Middle frontal gyrus (tissue), 1 donor: ENCODE data around the gene TMEM256.

Experiments used
- DNase-seq: peaks from one replicate; pipeline ENCODE4 v3.0.0-alpha.2; 2015; ENCODE audit warnings: low spot score; ENCODE audit errors: extremely low spot score

TMEM256 gene

DNA sequence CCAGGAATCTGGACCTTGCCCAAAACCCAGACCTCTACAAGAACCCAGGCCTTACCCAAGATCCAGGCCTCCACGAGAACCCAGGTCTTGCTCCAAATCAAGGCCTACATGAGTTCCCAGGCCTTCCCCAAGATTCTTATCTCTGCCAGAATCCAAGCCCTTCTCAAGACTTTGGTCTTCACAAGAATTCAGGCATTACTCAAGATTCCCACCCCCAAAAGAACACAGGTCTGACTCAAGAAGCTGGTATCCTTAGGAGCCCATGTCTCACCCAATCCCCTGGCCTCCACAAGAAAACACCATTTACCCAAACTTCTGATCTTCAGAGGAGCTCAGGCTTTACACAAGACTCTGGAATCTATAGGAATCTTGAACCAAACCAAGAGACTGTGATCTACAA lies 27.3 kb upstream of the TMEM256 start:
- DNase-seq = no peak

DNA sequence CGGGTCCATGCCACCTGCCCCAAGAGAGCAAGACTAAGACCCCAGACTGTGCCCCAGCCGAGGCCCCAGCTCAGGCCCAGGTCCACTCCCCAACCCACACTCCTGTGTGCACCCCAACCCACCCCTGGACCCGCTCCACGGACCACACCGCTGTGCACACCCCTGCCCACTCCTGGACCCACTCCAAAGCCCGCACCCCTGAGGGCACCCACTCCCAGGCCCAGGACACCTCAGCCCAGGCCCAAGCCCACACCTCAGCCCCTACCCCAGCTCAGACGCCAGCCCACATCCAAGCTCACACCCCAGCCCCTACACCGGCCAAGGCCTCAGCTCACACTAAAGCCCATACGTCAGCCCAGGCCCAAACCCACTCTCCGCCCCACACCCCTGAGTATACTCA lies 25.8 kb upstream of the TMEM256 start:
- DNase-seq = no peak

DNA sequence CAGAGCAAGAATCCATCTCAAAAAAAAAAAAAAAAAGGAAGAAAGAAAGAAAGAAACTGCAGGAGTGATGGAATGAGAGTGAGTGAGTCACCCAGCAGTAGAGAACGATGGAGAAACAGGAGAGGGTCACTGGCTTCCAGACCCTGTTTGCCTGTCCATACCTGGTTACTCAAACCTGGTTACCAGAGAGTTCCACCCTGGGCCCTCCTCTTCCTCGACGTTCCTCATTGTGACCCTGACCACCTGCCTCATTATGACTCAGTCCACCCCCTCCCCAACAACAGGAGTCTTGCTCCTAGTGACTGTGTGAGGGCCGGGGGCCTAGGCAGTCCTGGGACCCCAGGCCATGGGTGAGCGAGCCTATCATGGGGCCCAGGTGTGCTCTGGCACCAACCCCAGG lies 24.7 kb upstream of the TMEM256 start, which contains the start of gene SPEM3:
Gene SPEM3, plus strand, starts transcription at position 301 of the 400 bp plus-strand sequence. Its CDS starts 46 bp downstream, at position 347.
- DNase-seq = no peak

DNA sequence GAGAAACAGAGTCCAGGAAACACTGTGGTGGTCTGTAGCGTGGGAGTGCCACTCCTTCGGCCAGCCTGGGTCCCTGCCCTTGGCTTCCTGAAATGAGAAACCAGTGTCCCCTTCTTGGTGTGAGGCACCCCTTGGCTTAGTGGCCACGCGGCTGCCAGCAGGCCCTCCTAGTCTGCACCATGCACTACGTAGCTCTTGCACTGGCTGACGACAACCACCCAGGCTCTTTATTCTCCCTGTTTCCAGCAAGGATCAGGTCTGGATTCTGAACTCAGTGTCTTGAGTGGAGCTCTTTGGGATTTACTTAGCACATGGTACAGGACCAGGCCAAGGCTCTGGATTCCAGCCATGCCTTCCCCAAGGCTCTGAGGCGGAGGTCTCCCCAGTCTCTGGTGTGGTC lies 23.7 kb upstream of the TMEM256 start:
- DNase-seq = no peak

DNA sequence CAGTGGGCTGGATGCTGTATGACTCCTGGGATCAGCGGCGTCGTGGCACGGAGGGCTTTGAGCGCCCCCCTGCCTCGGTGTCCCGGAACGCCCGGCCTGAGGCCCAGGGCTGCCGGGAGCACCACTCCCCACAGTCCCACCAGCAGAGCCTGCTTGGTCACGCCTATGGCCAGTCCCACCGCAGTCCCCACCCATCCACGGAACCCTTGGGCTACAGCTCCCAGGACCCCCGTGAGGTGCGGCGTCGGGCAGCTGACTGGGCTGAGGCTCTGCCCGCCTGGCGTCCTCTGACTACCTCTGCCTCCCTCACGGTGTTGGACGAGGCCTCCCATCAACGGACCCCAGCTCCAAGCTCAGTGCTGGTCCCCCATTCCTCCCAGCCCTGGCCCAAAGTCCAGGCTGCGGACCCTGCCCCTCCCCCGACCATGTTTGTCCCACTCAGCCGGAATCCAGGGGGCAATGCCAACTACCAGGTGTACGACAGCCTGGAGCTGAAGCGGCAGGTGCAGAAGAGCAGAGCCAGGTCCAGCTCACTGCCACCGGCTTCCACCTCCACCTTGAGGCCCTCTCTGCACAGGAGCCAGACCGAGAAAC lies 23.1 kb upstream of the TMEM256 start:
- DNase-seq = no peak

DNA sequence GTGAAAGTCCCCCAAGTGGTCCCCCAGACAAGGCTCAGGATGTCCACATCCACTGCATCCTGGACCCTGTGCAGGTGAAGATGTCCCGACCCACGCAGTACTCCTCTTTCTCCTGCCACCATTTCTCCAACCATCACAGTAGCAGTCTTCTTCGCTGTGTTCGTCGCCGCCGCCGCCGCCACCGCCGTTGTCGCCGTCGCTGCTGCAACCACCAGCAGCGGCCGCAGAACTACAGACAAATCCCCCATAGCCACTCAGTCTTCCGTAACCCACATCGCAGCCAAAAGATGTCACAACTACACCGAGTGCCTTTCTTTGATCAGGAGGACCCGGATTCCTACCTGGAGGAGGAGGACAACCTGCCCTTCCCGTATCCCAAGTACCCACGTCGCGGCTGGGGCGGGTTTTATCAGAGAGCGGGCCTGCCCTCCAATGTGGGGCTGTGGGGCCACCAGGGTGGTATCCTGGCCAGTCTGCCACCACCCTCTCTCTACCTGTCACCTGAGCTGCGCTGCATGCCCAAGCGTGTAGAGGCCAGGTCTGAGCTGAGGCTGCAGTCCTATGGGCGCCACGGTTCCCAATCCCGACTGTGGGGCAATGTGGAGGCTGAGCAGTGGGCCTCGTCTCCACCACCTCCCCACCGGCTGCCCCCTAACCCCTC lies 22.4 kb upstream of the TMEM256 start:
- DNase-seq = no peak

DNA sequence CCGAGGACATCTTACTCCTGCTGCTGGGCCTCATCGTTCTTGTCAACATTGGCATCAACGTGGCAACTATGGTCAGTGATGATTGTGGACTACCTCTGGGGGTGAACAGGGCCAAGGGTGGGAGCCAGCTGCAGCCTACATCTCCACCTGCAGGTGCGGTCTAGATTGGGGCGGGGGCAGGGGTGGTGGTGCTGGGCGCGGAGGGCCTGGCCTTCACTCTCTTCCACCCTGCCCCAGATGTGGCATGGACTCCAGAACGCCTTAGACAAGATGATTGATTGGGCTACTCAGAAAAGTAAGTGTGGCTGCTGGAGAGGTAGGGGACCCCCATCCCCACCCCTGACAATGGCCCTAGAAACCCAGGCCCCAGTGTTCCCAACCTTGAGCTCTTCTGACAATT lies 21.9 kb upstream of the TMEM256 start:
- no peak for DNase-seq

DNA sequence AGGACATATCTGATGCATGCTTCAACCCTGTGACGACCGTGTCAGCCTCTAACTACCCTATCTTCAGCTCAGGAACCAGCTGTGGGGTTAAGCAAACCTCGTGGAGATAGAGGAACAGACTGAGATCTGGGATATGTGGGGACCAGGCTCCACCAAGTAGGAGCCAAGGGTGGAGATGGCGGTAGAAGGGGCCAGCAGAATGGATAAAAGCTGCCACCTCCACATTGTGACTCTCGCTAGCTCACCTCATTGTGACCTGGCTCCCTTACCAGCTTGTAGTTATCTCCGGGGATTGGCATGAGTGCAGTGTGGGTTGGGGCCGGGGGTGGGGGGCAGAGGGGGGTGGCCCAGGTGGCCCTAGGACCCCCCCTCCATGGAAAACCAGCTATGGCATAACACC lies 21.4 kb upstream of the TMEM256 start, which contains the start of gene SPEM2:
Gene SPEM2, plus strand, starts transcription at position 301 of the 400 bp plus-strand sequence. Its CDS starts 73 bp downstream, at position 374.
- no peak for DNase-seq

DNA sequence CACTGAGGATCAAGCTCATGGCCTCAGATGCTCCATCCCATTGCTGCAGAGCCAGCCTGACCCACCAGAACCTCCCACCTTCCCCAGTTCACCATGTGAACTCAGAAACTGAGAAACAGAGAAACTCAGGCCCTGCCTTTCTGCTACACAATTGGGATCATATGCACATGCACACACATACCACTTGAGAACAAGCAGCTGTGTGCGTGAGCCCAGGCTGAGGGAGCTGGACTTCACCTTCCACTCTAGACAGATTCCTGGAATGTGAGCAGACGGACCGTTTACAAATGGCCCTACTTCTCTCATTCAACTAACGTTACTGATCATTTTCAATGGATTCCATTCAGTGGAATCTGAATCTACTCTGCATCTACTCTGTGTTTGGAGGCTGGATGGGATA lies 19.8 kb upstream of the TMEM256 start:
- DNase-seq = no peak

DNA sequence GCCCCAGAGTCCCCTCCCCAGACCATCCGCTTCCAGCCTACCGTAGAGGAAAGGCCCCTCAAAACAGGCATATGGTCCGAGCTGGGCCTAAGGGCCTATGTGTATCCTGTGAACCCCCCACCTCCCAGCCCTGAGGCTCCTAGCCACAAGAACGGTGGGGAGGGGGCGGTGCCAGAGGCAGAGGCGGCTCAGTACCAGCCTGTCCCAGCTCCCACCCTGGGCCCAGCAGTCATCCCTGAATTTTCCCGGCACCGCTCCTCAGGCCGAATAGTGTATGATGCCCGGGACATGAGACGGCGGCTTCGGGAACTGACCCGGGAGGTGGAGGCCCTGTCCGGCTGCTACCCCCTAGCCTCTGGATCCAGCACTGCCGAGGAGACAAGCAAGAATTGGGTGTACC lies 17.3 kb upstream of the TMEM256 start:
- no peak for DNase-seq

DNA sequence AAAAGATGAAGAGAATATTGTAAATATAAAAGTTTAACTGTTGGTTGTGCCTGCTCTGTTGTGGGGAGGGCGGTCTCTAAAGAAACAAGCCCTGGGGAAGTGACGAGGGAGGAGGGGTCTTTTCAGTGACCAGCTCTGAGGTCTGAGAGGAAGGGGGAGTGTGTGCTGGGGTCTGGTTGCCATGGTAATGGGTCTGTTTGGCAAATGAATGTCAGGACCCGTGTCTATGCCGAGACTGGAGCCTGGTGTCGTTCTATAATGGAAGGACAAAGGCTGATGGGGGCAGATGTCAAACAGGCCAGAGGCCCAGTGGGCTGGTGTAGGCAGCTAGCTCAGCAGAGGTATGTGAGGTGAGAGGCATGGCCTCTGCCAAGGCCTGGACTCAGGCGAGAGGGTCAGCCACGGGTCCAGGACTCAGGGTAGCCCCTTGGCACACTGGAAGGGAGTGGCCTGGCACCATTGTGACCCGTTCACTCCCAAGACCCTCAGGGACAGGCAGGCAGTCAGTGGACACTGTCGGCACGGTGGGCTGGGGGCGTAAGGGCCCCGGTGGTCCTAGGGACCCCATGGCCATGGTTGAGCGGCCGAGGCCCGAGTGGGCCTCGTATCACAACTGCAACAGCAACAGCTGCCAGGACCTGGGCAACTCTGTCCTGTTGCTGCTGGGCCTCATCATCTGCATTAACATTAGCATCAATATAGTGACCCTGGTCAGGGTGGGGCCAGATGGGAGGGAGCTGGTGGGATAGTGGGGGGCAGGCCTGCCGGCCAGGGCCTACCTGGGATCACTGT lies 16.1 kb upstream of the TMEM256 start, which contains the start of gene SPEM1:
Gene SPEM1, plus strand, starts transcription at position 506 of the 792 bp plus-strand sequence. Its CDS starts 61 bp downstream, at position 567.
- DNase-seq = no peak

DNA sequence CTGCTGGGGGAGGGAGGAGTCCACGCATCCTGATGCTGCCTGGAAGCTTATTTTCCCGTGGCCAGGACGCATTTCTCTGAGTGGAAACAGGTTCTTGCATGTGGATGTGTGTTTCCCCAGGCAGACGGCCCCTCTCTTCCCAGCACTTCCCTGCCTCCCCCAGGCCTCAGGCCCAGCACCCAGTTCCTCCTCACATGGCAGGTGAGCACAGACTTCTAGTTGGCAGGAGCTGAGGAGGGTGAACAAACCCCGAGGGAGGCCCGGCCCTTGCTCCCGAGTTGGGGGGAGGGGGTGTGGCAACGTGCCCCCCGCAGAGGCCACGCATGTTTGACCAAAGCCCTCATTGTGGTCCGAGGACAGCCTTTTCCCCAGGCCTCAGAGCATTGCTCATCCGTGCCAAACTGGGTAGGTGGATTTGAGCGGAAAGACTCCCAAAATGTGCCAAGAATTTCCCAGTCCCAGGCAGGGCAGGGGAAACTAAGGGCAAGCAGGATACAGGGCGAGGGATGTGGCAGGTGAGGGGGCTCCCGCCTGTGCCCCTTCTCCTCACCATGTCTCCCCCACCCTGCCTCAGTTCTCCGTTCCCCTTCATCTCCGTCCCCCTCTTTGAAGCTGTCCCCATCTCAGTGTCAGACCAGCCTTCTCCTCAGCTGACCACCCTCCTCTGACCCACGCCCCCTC lies 14.7 kb upstream of the TMEM256 start:
- DNase-seq = no peak

DNA sequence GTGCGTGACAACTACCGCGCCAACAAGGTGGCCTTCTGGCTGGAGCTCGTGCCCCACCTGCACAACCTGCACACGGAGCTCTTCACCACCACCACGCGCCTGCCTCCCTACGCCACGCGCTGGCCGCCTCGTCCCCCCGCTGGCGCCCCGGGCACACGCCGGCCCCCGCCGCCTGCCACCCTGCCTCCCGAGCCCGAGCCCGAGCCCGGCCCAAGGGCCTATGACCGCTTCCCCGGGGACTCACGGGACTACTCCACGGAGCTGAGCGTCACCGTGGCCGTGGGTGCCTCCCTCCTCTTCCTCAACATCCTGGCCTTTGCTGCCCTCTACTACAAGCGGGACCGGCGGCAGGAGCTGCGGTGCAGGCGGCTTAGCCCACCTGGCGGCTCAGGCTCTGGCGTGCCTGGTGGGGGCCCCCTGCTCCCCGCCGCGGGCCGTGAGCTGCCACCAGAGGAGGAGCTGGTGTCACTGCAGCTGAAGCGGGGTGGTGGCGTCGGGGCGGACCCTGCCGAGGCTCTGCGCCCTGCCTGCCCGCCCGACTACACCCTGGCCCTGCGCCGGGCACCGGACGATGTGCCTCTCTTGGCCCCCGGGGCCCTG lies 13.3 kb upstream of the TMEM256 start:
- no peak for DNase-seq

DNA sequence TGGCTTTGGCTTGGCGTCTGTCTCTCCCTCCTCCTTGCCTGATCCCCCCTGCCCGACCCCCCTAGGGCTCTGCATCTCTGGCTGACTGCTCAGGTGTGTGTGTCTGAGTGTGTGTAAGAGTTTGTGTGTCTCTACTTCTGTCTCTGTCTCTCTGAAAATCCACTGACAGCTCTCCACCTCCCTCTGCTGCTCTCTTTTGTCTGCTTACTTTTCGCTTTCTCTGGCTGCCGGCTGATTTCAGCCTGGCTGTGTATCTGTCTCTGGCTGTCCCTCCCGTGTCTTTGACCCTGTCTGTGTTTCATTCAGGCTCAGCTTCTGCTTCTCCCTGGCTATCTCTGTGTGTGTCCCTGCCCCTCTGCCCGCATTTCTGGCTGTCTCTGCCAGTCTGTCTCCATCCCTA lies 12.4 kb upstream of the TMEM256 start:
- DNase-seq = no peak

DNA sequence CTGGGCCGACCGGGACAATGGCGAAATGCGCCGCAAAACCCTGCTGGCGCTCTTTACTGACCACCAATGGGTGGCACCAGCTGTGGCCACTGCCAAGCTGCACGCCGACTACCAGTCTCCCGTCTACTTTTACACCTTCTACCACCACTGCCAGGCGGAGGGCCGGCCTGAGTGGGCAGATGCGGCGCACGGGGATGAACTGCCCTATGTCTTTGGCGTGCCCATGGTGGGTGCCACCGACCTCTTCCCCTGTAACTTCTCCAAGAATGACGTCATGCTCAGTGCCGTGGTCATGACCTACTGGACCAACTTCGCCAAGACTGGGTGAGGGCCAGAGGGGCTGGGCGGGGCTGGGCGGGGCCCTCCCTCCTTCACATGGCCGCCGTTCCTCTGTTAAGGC lies 11.9 kb upstream of the TMEM256 start:
- no peak for DNase-seq

DNA sequence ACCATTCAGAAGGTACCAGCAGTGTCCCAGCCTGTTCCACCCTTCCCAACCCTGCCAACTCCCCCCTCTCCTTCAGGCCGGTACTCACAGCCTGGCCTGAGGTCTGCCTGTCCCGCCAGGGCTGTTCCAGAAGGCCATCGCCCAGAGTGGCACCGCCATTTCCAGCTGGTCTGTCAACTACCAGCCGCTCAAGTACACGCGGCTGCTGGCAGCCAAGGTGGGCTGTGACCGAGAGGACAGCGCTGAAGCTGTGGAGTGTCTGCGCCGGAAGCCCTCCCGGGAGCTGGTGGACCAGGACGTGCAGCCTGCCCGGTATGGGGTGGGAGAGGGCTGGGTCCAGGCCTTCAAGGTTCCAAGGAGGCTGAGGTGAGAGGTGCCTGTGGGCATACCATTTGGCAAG lies 10.9 kb upstream of the TMEM256 start:
- no peak for DNase-seq

DNA sequence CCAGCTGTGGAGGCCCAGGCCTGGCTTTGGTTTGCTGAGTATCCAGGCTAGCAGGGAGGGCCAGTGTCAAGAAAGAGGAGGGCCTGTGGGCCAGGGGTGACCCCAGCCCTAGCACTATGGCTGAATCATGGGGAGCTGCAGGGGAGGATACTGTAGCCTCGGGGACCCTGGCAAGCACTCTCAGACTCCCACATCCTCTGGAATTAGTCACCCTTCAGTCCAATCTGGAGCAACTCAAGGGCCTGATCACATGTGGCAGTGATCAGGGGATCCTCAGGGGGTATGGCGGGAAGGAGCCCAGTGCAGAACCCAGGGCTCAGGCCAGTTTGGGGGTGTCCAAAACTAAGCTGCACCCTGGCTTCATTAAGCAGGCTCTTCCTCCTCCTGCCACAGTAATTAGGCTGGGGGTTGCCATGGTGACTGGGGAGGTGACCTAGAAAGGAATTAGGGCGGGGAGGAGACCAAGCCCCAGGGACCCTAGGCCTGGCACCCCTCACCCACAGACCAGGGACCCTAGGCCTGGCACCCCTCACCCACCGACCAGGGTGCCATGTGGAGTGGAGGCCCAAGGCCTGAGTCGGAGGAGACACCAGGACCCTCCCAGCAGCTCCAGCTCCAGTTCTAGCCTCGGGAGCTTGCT lies 9.6 kb upstream of the TMEM256 start:
- DNase-seq = no peak

DNA sequence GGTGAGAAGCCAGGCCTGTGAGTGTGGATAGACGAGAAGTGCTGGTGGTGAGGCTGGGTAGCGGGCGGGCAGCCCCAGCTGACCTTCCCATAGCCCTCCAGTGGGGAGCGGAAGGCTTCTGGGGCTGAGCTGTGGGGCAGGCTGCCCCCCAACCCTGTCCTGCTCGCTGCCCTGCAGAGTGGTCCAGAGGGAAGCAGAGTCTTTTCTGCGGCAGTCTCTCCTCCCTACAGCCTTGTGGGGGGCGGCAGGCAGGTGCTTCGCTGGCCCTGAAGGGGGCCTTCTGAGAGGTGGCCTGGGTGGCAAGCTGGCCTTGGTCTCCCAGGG lies 7.5 kb upstream of the TMEM256 start:
- DNase-seq = no peak

DNA sequence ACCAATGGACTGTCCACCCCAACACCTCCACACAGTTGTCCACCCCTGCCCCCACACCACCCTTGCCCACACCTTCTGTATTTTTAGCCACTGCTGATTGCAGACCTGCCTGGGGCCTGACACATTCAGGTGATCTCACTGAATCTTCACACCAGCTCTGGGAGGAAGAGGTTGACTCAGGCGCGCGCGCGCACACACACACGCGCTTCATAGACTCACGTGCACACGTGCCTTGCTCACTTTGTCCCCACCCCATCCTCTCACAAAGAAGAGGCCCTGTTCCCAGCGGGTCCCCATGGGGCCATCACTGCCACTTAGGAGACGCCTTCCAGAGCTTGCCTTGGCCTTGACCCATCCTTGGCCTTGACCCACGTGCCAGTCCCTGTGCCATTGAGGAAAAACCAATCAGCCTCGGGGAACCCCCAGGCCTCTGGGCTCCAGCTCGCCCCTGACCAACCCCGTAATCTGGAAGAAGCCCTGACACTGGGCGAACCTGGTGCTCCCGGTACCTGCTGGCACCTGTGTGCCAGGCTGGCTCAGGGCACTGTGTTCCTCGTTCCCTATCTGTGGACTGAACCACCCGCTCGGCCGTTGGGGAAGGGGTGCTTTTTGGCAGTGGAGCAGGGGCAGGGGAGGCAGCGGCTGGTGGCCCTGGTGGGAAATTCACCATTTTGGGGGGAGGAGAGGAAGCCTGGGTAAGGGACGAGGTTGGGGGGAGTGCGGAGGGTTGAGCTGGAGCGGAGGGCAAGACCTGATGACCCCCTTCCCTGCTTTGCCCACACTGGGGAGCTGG lies 6.9 kb upstream of the TMEM256 start:
- DNase-seq = no peak

DNA sequence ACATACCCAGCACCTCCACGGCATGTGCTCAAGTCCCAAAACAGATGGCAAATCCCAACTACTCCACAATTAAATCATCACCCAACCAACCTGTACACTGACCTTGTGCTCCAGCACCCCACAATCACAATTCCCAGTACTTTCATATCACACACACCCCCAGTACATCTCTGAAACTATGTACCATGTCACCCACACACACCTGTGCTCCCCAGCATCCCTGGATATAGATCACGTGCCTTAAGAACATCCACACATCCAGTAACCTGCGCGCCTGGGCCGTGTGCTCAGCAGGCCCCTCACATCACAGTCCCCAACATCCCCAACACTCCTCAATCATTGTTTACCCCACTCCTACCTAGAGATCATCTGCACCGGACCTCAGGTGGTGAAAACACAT lies 5.8 kb upstream of the TMEM256 start:
- DNase-seq = no peak
